Breast epithelium (tissue), 3 donors: ENCODE measurements around the gene AVPR2.

Experiments
- CTCF ChIP-seq, 3 donors: fragments of 450-650 bp; IDR thresholded peaks; one replicate each; pipeline ENCODE4 v1.5.1; 2016 to 2017; ENCODE audit warnings: antibody characterized with exemption in 3 of 3, mild to moderate bottlenecking in 3 of 3, moderate library complexity in 3 of 3
- POLR2A ChIP-seq: fragments of 450-650 bp; IDR thresholded peaks from one replicate; pipeline ENCODE4 v1.6.1; 2016; ENCODE audit warnings: antibody characterized with exemption, mild to moderate bottlenecking, moderate library complexity

DNA sequence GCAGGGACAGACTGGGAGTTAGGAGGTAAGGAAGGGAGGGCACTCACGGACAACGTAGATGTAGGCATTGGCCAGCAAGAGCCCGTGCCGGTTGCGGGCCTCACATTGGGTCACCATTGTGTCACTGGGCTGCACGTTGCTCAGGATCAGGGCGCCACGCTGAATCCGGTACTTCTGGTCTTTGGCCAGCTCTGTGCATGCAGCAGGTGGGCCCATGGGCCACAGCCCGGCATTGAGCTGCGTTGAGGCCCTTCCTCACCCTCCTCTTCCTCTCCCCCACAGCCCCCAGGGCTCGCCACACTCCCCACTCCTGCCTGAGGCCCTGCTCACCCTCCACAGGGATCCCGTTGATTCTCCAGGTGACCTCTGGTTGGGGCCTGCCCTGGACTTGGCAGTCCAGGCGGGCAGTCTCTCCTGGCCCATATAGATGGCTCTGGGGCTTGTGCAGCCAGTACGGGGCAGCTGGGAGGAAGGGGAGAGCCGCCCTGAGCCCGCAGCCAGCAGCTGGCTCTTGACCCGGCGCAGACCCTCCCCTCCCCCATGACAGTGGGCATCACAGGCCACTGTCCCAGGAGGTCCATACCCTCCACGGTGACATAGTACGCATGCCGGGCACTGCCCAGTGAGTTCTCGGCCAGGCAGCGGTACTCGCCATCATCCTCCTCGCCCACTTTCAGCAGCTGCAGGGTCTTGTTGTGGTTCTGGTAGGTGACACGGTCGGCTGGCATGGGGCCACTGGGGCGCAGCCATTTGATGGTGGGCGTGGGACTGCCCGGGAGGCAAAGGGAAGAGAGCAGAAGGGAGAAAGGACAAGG, 34.8 kb upstream of the AVPR2 start:
- TF ChIP-seq CTCF (IDR thresholded peaks at IDR 0.05) (no peak), POLR2A (no peak)
